WTC11 (cell line): ENCODE data around the gene MSLN. TPM values are rescaled to one million over a fixed set of nuclear protein-coding genes. Genes with fewer than 3 reads are reported as not detected.

Experiments used
- ATAC-seq: fragments of 200-7000 bp; cut with Tn5 transposase; 2 replicates; pipeline ENCODE4 v1.10.0; 2021; ENCODE audit warnings: mild to moderate bottlenecking, moderate library complexity
- CTCF ChIA-PET: fragments of 300-600 bp; sonication (Branson Sonifier 250); formaldehyde crosslinking; loops from one replicate; lab custom pipeline; 2021; ENCODE audit warnings: antibody characterized with exemption; lab: Charles Lee
- POLR2A ChIA-PET: fragments of 350-600 bp; sonication (Branson Sonifier 250); formaldehyde crosslinking; loops from one replicate; lab custom pipeline; 2021; ENCODE audit warnings: antibody characterized with exemption; lab: Charles Lee
- DNase-seq: peaks from one replicate; pipeline ENCODE4 v3.0.0; 2021; ENCODE audit warnings: low spot score
- H3K27ac Mint-ChIP-seq: 2 replicates; pipeline ENCODE4 v1.8.0; 2021; ENCODE audit warnings: mixed read lengths
- H3K27me3 Mint-ChIP-seq: 2 replicates; pipeline ENCODE4 v1.8.0; 2021; ENCODE audit warnings: low read depth, mild to moderate bottlenecking, moderate library complexity, mixed read lengths
- H3K36me3 Mint-ChIP-seq: 2 replicates; pipeline ENCODE4 v1.8.0; 2021; ENCODE audit warnings: mixed read lengths
- H3K4me1 Mint-ChIP-seq: 2 replicates; pipeline ENCODE4 v1.8.0; 2022; ENCODE audit warnings: mixed read lengths
- H3K4me3 Mint-ChIP-seq: 2 replicates; pipeline ENCODE4 v1.8.0; 2021; ENCODE audit warnings: mild to moderate bottlenecking, moderate library complexity, mixed read lengths
- H3K9me3 Mint-ChIP-seq: 2 replicates; pipeline ENCODE4 v1.8.0; 2021; ENCODE audit warnings: mixed read lengths
- ESRRA ChIP-seq: sonication (generic); formaldehyde crosslinking; IDR thresholded peaks from 2 replicates; pipeline ENCODE4 v1.8.1; 2022; ENCODE audit warnings: mild to moderate bottlenecking, missing genetic modification reagents, borderline replicate concordance
- FOXJ3 ChIP-seq: sonication (generic); formaldehyde crosslinking; IDR thresholded peaks from 2 replicates; pipeline ENCODE4 v1.9.0; 2021; ENCODE audit warnings: missing genetic modification reagents, mild to moderate bottlenecking, borderline replicate concordance
- IRF2 ChIP-seq: sonication (generic); formaldehyde crosslinking; IDR thresholded peaks from 2 replicates; pipeline ENCODE4 v1.8.0; 2022; ENCODE audit warnings: low read depth, missing genetic modification reagents, borderline replicate concordance
- MXD4 ChIP-seq: fragments of 250-450 bp; sonication (Bioruptor Pico); IDR thresholded peaks from 2 replicates; pipeline ENCODE4 v1.8.0; 2021; ENCODE audit warnings: mild to moderate bottlenecking, moderate library complexity, borderline replicate concordance
- NR3C1 ChIP-seq: sonication (generic); formaldehyde crosslinking; conservative IDR thresholded peaks from 2 replicates; pipeline ENCODE4 v1.8.1; 2023; ENCODE audit warnings: low read depth, mild to moderate bottlenecking, missing genetic modification reagents
- PRRX2 ChIP-seq: fragments of 250-450 bp; sonication (Bioruptor Pico); IDR thresholded peaks from 2 replicates; pipeline ENCODE4 v1.8.0; 2021; ENCODE audit warnings: mild to moderate bottlenecking
- RELA ChIP-seq: sonication (generic); formaldehyde crosslinking; IDR thresholded peaks from 2 replicates; pipeline ENCODE4 v1.8.1; 2022; ENCODE audit warnings: missing genetic modification reagents, mild to moderate bottlenecking, borderline replicate concordance
- SP1 ChIP-seq: sonication (generic); formaldehyde crosslinking; conservative IDR thresholded peaks from 2 replicates; pipeline ENCODE4 v1.8.1; 2022; ENCODE audit warnings: missing genetic modification reagents
- ZNF263 ChIP-seq: sonication (generic); formaldehyde crosslinking; IDR thresholded peaks from 2 replicates; pipeline ENCODE4 v1.8.1; 2022; ENCODE audit warnings: low read depth, mild to moderate bottlenecking, moderate library complexity, missing genetic modification reagents
- ZNF671 ChIP-seq: fragments of 250-450 bp; sonication (Bioruptor Pico); IDR thresholded peaks from 2 replicates; pipeline ENCODE4 v1.8.0; 2021; ENCODE audit warnings: mild to moderate bottlenecking
- total RNA-seq: library from RNA; stranded (reverse); gene quantifications from 3 replicates; pipeline ENCODE4 v1.2.3, GENCODE V29; 2021
- TF ChIP-seq, protein P1 (sequence below): sonication (generic); formaldehyde crosslinking; IDR thresholded peaks from 2 replicates; pipeline ENCODE4 v1.8.0; 2022; ENCODE audit warnings: mild to moderate bottlenecking, missing genetic modification reagents
- TF ChIP-seq, protein P2 (sequence below): sonication (generic); formaldehyde crosslinking; IDR thresholded peaks from 2 replicates; pipeline ENCODE4 v1.8.0; 2023; ENCODE audit warnings: mild to moderate bottlenecking, missing genetic modification reagents
- TF ChIP-seq, protein P3 (sequence below): sonication (generic); formaldehyde crosslinking; IDR thresholded peaks from 2 replicates; pipeline ENCODE4 v1.8.1; 2022; ENCODE audit warnings: low read depth, missing genetic modification reagents, borderline replicate concordance
- TF ChIP-seq, protein P4 (sequence below): fragments of 250-450 bp; sonication (Bioruptor Pico); IDR thresholded peaks from 2 replicates; pipeline ENCODE4 v1.9.0; 2021; ENCODE audit warnings: mild to moderate bottlenecking
- TF ChIP-seq, protein P5 (sequence below): sonication (generic); formaldehyde crosslinking; IDR thresholded peaks from 2 replicates; pipeline ENCODE4 v1.8.1; 2022; ENCODE audit warnings: mild to moderate bottlenecking, missing genetic modification reagents, moderate library complexity, borderline replicate concordance
- TF ChIP-seq, protein P6 (sequence below): sonication (generic); formaldehyde crosslinking; IDR thresholded peaks from 2 replicates; pipeline ENCODE4 v1.8.1; 2022; ENCODE audit warnings: missing genetic modification reagents, borderline replicate concordance
- TF ChIP-seq, protein P7 (sequence below): sonication (generic); formaldehyde crosslinking; IDR thresholded peaks from 2 replicates; pipeline ENCODE4 v1.8.0; 2022; ENCODE audit warnings: missing genetic modification reagents
- TF ChIP-seq, protein P8 (sequence below): sonication (generic); formaldehyde crosslinking; IDR thresholded peaks from 2 replicates; pipeline ENCODE4 v1.8.1; 2023; ENCODE audit warnings: mild to moderate bottlenecking, moderate library complexity, missing genetic modification reagents

Gene MSLN
- total RNA-seq, 1 experiment from 2014 or later, result 0.20 TPM

DNA sequence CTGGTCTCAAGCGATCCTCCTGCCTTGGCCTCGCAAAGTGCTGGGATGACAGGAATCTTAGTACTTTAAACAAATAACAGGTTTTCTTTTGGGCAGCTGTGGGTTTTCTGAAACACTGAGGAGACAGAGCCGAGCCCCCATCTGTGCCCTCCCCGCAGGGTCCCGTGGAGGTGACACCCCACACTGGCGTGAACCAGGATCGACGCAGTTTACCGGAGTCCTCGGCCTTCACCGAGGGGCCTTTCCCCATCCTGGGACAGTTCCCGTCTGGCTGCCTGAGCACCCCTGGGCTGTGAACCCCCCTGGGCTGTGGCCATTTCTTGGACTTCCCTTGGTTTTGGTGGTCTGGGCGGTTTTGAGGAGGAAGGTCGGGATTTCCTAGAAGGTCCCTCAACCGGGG is 55.3 kb downstream of the MSLN start:
- TF ChIP-seq IRF2 (no peak), FOXJ3 (no peak), SP1 (CRISPR knock-in tag) (no peak), ESRRA (CRISPR knock-in tag) (no peak), RELA (no peak), NR3C1 (CRISPR knock-in tag) (no peak), MXD4 (no peak), ZNF263 (CRISPR knock-in tag) (no peak), PRRX2 (CRISPR knock-in tag) (no peak), ZNF671 (CRISPR knock-in tag) (no peak)
- TF ChIP-seq, protein P1, sequence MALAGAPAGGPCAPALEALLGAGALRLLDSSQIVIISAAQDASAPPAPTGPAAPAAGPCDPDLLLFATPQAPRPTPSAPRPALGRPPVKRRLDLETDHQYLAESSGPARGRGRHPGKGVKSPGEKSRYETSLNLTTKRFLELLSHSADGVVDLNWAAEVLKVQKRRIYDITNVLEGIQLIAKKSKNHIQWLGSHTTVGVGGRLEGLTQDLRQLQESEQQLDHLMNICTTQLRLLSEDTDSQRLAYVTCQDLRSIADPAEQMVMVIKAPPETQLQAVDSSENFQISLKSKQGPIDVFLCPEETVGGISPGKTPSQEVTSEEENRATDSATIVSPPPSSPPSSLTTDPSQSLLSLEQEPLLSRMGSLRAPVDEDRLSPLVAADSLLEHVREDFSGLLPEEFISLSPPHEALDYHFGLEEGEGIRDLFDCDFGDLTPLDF (CRISPR knock-in tag), result no peak
- TF ChIP-seq, protein P2, sequence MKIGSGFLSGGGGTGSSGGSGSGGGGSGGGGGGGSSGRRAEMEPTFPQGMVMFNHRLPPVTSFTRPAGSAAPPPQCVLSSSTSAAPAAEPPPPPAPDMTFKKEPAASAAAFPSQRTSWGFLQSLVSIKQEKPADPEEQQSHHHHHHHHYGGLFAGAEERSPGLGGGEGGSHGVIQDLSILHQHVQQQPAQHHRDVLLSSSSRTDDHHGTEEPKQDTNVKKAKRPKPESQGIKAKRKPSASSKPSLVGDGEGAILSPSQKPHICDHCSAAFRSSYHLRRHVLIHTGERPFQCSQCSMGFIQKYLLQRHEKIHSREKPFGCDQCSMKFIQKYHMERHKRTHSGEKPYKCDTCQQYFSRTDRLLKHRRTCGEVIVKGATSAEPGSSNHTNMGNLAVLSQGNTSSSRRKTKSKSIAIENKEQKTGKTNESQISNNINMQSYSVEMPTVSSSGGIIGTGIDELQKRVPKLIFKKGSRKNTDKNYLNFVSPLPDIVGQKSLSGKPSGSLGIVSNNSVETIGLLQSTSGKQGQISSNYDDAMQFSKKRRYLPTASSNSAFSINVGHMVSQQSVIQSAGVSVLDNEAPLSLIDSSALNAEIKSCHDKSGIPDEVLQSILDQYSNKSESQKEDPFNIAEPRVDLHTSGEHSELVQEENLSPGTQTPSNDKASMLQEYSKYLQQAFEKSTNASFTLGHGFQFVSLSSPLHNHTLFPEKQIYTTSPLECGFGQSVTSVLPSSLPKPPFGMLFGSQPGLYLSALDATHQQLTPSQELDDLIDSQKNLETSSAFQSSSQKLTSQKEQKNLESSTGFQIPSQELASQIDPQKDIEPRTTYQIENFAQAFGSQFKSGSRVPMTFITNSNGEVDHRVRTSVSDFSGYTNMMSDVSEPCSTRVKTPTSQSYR (CRISPR knock-in tag), result no peak
- TF ChIP-seq, protein P3, sequence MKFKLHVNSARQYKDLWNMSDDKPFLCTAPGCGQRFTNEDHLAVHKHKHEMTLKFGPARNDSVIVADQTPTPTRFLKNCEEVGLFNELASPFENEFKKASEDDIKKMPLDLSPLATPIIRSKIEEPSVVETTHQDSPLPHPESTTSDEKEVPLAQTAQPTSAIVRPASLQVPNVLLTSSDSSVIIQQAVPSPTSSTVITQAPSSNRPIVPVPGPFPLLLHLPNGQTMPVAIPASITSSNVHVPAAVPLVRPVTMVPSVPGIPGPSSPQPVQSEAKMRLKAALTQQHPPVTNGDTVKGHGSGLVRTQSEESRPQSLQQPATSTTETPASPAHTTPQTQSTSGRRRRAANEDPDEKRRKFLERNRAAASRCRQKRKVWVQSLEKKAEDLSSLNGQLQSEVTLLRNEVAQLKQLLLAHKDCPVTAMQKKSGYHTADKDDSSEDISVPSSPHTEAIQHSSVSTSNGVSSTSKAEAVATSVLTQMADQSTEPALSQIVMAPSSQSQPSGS, result no peak
- TF ChIP-seq, protein P4, sequence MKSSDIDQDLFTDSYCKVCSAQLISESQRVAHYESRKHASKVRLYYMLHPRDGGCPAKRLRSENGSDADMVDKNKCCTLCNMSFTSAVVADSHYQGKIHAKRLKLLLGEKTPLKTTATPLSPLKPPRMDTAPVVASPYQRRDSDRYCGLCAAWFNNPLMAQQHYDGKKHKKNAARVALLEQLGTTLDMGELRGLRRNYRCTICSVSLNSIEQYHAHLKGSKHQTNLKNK (CRISPR knock-in tag), result no peak
- TF ChIP-seq, protein P5, sequence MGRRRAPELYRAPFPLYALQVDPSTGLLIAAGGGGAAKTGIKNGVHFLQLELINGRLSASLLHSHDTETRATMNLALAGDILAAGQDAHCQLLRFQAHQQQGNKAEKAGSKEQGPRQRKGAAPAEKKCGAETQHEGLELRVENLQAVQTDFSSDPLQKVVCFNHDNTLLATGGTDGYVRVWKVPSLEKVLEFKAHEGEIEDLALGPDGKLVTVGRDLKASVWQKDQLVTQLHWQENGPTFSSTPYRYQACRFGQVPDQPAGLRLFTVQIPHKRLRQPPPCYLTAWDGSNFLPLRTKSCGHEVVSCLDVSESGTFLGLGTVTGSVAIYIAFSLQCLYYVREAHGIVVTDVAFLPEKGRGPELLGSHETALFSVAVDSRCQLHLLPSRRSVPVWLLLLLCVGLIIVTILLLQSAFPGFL (CRISPR knock-in tag), result no peak
- TF ChIP-seq, protein P6, sequence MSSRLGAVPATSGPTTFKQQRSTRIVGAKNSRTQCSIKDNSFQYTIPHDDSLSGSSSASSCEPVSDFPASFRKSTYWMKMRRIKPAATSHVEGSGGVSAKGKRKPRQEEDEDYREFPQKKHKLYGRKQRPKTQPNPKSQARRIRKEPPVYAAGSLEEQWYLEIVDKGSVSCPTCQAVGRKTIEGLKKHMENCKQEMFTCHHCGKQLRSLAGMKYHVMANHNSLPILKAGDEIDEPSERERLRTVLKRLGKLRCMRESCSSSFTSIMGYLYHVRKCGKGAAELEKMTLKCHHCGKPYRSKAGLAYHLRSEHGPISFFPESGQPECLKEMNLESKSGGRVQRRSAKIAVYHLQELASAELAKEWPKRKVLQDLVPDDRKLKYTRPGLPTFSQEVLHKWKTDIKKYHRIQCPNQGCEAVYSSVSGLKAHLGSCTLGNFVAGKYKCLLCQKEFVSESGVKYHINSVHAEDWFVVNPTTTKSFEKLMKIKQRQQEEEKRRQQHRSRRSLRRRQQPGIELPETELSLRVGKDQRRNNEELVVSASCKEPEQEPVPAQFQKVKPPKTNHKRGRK, result no peak
- TF ChIP-seq, protein P7, sequence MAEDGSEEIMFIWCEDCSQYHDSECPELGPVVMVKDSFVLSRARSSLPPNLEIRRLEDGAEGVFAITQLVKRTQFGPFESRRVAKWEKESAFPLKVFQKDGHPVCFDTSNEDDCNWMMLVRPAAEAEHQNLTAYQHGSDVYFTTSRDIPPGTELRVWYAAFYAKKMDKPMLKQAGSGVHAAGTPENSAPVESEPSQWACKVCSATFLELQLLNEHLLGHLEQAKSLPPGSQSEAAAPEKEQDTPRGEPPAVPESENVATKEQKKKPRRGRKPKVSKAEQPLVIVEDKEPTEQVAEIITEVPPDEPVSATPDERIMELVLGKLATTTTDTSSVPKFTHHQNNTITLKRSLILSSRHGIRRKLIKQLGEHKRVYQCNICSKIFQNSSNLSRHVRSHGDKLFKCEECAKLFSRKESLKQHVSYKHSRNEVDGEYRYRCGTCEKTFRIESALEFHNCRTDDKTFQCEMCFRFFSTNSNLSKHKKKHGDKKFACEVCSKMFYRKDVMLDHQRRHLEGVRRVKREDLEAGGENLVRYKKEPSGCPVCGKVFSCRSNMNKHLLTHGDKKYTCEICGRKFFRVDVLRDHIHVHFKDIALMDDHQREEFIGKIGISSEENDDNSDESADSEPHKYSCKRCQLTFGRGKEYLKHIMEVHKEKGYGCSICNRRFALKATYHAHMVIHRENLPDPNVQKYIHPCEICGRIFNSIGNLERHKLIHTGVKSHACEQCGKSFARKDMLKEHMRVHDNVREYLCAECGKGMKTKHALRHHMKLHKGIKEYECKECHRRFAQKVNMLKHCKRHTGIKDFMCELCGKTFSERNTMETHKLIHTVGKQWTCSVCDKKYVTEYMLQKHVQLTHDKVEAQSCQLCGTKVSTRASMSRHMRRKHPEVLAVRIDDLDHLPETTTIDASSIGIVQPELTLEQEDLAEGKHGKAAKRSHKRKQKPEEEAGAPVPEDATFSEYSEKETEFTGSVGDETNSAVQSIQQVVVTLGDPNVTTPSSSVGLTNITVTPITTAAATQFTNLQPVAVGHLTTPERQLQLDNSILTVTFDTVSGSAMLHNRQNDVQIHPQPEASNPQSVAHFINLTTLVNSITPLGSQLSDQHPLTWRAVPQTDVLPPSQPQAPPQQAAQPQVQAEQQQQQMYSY (CRISPR knock-in tag), result no peak
- TF ChIP-seq, protein P8, sequence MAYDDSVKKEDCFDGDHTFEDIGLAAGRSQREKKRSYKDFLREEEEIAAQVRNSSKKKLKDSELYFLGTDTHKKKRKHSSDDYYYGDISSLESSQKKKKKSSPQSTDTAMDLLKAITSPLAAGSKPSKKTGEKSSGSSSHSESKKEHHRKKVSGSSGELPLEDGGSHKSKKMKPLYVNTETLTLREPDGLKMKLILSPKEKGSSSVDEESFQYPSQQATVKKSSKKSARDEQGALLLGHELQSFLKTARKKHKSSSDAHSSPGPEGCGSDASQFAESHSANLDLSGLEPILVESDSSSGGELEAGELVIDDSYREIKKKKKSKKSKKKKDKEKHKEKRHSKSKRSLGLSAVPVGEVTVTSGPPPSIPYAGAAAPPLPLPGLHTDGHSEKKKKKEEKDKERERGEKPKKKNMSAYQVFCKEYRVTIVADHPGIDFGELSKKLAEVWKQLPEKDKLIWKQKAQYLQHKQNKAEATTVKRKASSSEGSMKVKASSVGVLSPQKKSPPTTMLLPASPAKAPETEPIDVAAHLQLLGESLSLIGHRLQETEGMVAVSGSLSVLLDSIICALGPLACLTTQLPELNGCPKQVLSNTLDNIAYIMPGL (CRISPR knock-in tag), result no peak
- Mint-ChIP-seq H3K9me3 (peaks cover 3% of the 10 kb centered on the region), H3K27ac (no peak overlapping the region), H3K4me1 (peaks cover 7% of the 10 kb centered on the region), H3K36me3 (no peaks in the 10 kb centered on the region), H3K4me3 (no peak overlapping the region), H3K27me3 (peaks cover 10% of the 10 kb centered on the region)
- CTCF ChIA-PET, result interaction anchor here (1.0 to 4.3 kb wide), 3 partner anchors 15 to 241 kb away, joined by 3 to 33 read pairs (median 3); no protein-coding TSS in a partner anchor
- POLR2A ChIA-PET, result no interaction called here
- ATAC-seq (no peak), DNase-seq (no peak)
